Neural progenitor cell (in vitro differentiated cells): ENCODE data around the gene PJVK. TPM values are rescaled to one million over a fixed set of nuclear protein-coding genes. Genes with fewer than 3 reads are reported as not detected.

Experiments
- DNase-seq: peaks from one replicate; pipeline ENCODE4 v3.0.0-alpha.2; 2016; ENCODE audit warnings: low spot score
- H2AFZ ChIP-seq: fragments of 200-600 bp; sonication (generic); replicated peaks from 2 replicates; pipeline ENCODE4 v1.6.1; 2016; ENCODE audit warnings: antibody characterized with exemption
- H3F3A ChIP-seq: fragments of 200-600 bp; sonication (generic); 2 replicates; pipeline ENCODE4 v1.6.1; 2016; ENCODE audit warnings: antibody characterized with exemption, low read depth
- H3K27ac ChIP-seq: fragments of 200-600 bp; sonication (generic); 2 replicates; pipeline ENCODE4 v1.5.1; 2016; ENCODE audit warnings: mild to moderate bottlenecking
- H3K27me3 ChIP-seq: fragments of 200-600 bp; sonication (generic); 2 replicates; pipeline ENCODE4 v1.6.1; 2016; ENCODE audit warnings: mild to moderate bottlenecking, moderate library complexity
- H3K36me3 ChIP-seq: fragments of 200-600 bp; sonication (generic); 2 replicates; pipeline ENCODE4 v1.5.1; 2016
- H3K4me1 ChIP-seq: fragments of 200-600 bp; sonication (generic); 2 replicates; pipeline ENCODE4 v1.6.1; 2016; ENCODE audit warnings: mixed run types
- H3K4me2 ChIP-seq: fragments of 200-600 bp; sonication (generic); 2 replicates; pipeline ENCODE4 v1.6.1; 2016
- H3K4me3 ChIP-seq: fragments of 200-600 bp; sonication (generic); 2 replicates; pipeline ENCODE4 v1.5.1; 2016
- H3K79me2 ChIP-seq: fragments of 200-600 bp; sonication (generic); 2 replicates; pipeline ENCODE4 v1.6.1; 2016; ENCODE audit warnings: low read depth
- H3K9ac ChIP-seq: fragments of 200-600 bp; sonication (generic); 2 replicates; pipeline ENCODE4 v1.6.1; 2016
- H3K9me3 ChIP-seq: fragments of 200-600 bp; sonication (generic); 2 replicates; pipeline ENCODE4 v1.5.1; 2016; ENCODE audit warnings: low read depth
- H4K20me1 ChIP-seq: fragments of 200-600 bp; sonication (generic); 2 replicates; pipeline ENCODE4 v1.6.1; 2016; ENCODE audit warnings: low read depth
- H3K27ac Mint-ChIP-seq: 3 replicates; pipeline ENCODE4 v1.8.0; 2021; ENCODE audit warnings: mixed read lengths
- H3K27me3 Mint-ChIP-seq: 2 replicates; pipeline ENCODE4 v1.8.0; 2022; ENCODE audit warnings: low read depth, mild to moderate bottlenecking, inconsistent platforms, moderate library complexity, mixed read lengths; ENCODE audit not compliant: insufficient read depth
- H3K36me3 Mint-ChIP-seq: 3 replicates; pipeline ENCODE4 v1.8.0; 2021; ENCODE audit warnings: mixed read lengths
- H3K4me1 Mint-ChIP-seq: 3 replicates; pipeline ENCODE4 v1.8.0; 2021; ENCODE audit warnings: mixed read lengths
- H3K4me3 Mint-ChIP-seq: 3 replicates; pipeline ENCODE4 v1.8.0; 2021; ENCODE audit warnings: mild to moderate bottlenecking, moderate library complexity, mixed read lengths
- H3K9me3 Mint-ChIP-seq: 3 replicates; pipeline ENCODE4 v1.8.0; 2020; ENCODE audit warnings: mixed read lengths
- EZH2 ChIP-seq: fragments of 200-600 bp; sonication (generic); IDR thresholded peaks from 2 replicates; pipeline ENCODE4 v1.6.1; 2017; ENCODE audit warnings: antibody characterized with exemption, mild to moderate bottlenecking, moderate library complexity
- EZH2phosphoT487 ChIP-seq: fragments of 200-600 bp; sonication (generic); IDR thresholded peaks from 2 replicates; pipeline ENCODE4 v1.6.1; 2017; ENCODE audit warnings: antibody characterized with exemption
- total RNA-seq: library from RNA; depleted of rRNA; stranded (reverse); fragments of >200 nt; gene quantifications from 2 replicates; pipeline ENCODE4 v1.2.3, GENCODE V29; 2015; ENCODE audit warnings: low replicate concordance
- TF ChIP-seq, protein P1 (sequence below): fragments of 200-600 bp; sonication (generic); IDR thresholded peaks from 2 replicates; pipeline ENCODE4 v1.5.1; 2017; ENCODE audit warnings: antibody characterized with exemption, mild to moderate bottlenecking

Gene PJVK
- total RNA-seq, 1 donor from 2014 or later, result 3.0 TPM

DNA sequence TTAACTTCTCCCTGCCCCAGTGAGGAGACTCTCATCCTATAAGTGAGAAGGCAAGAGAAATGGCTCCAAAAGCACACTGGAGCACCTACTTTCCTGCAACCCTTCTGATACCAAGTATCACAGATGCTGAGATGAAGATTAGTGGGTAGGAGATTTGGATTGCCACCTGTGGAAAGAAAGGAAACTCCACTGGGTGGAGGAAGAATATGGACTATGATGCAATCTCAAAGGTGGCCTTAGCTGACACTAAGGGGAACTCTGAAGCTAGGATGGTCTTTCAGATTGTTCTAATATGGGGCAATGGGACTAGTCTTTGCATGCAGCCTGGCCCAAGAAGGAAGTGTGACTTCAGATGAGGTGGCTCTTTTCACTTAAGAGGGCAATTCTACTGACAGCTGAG lies 21.8 kb upstream of the PJVK start:
- H3K9ac ChIP-seq, result no peak overlapping the region
- Mint-ChIP-seq H3K27me3 (no peaks in the 10 kb centered on the region), H3K4me3 (no peak overlapping the region), H3K4me1 (no peaks in the 10 kb centered on the region), H3K27ac (no peak overlapping the region), H3K9me3 (peaks cover 6% of the 10 kb centered on the region), H3K36me3 (peaks cover 37% of the 10 kb centered on the region)
- H3K27ac ChIP-seq, result no peak overlapping the region
- H3K36me3 ChIP-seq, result peaks cover 18% of the 10 kb centered on the region
- no peaks in the 10 kb centered on the region for H3K4me1 ChIP-seq
- H3K27me3 ChIP-seq, result no peaks in the 10 kb centered on the region
- no peak overlapping the region for H2AFZ ChIP-seq
- no peak for DNase-seq
- H3K4me3 ChIP-seq, result no peak overlapping the region
- TF ChIP-seq EZH2phosphoT487, result no peak
- TF ChIP-seq EZH2, result no peak
- TF ChIP-seq, protein P1, sequence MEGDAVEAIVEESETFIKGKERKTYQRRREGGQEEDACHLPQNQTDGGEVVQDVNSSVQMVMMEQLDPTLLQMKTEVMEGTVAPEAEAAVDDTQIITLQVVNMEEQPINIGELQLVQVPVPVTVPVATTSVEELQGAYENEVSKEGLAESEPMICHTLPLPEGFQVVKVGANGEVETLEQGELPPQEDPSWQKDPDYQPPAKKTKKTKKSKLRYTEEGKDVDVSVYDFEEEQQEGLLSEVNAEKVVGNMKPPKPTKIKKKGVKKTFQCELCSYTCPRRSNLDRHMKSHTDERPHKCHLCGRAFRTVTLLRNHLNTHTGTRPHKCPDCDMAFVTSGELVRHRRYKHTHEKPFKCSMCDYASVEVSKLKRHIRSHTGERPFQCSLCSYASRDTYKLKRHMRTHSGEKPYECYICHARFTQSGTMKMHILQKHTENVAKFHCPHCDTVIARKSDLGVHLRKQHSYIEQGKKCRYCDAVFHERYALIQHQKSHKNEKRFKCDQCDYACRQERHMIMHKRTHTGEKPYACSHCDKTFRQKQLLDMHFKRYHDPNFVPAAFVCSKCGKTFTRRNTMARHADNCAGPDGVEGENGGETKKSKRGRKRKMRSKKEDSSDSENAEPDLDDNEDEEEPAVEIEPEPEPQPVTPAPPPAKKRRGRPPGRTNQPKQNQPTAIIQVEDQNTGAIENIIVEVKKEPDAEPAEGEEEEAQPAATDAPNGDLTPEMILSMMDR, result no peak
- no peak overlapping the region for H3K4me2 ChIP-seq
- H3K79me2 ChIP-seq, result peaks cover 11% of the 10 kb centered on the region
- no peaks in the 10 kb centered on the region for H4K20me1 ChIP-seq
- peaks cover 15% of the 10 kb centered on the region for H3F3A ChIP-seq
- peaks cover 9% of the 10 kb centered on the region for H3K9me3 ChIP-seq

DNA sequence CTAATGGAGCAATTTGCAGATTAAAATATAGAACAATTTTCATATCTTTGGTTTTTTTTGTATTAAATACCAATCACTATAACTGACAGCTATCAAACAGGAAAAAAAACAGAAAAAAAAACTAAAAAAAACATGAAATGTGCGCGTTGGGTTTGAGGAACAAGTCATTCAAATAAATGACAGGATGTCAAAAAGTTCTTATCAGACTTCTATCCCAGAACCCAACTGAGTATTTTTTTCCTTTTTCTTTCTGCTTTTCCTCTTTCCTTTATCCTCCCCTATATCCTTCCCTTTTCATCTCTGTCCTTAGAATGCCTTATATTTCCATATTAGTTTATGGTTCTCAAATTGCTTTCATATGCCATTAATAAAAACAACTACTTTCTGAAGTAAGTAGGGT lies 14.5 kb upstream of the PJVK start:
- Histone ChIP-seq H3K4me3 (no peak overlapping the region), H2AFZ (no peak overlapping the region), H3K79me2 (no peaks in the 10 kb centered on the region), H3K27ac (no peak overlapping the region), H3K4me1 (no peaks in the 10 kb centered on the region), H3K9me3 (no peaks in the 10 kb centered on the region), H3K4me2 (no peak overlapping the region), H3K27me3 (no peaks in the 10 kb centered on the region), H3F3A (peaks cover 23% of the 10 kb centered on the region), H4K20me1 (no peaks in the 10 kb centered on the region), H3K36me3 (peaks cover 40% of the 10 kb centered on the region), H3K9ac (no peak overlapping the region)
- no peak overlapping the region for H3K27ac Mint-ChIP-seq
- H3K4me1 Mint-ChIP-seq, result no peaks in the 10 kb centered on the region
- H3K9me3 Mint-ChIP-seq, result no peaks in the 10 kb centered on the region
- no peak for TF ChIP-seq EZH2
- TF ChIP-seq, protein P1, result no peak
- TF ChIP-seq EZH2phosphoT487, result no peak
- DNase-seq, result no peak
- H3K36me3 Mint-ChIP-seq, result peaks cover 31% of the 10 kb centered on the region
- no peaks in the 10 kb centered on the region for H3K27me3 Mint-ChIP-seq
- no peak overlapping the region for H3K4me3 Mint-ChIP-seq

DNA sequence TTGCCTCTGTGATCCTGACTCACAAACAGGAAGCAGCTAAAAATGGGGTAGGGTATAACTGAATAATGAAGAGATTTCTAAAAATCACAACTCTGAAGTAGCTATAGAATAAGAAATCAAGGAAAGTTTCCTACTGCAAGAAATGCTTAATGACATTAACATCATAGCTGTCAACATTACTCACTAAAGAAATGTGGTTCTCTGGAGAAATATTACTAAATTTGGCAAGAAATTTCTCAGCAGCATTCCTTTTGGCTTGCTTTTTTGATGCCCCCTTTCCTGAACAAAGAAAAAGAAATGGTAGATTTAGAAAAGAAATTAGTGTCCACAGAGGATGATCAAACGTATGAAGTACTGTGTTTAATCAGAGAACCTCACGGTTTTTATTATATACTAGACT lies 9.8 kb upstream of the PJVK start:
- Mint-ChIP-seq H3K4me3 (no peak overlapping the region), H3K27me3 (no peaks in the 10 kb centered on the region), H3K36me3 (peaks cover 39% of the 10 kb centered on the region), H3K9me3 (no peaks in the 10 kb centered on the region), H3K27ac (no peak overlapping the region), H3K4me1 (no peaks in the 10 kb centered on the region)
- Histone ChIP-seq H3K36me3 (peaks cover 56% of the 10 kb centered on the region), H3K4me3 (no peak overlapping the region), H3K4me2 (no peak overlapping the region), H3K79me2 (peaks cover 10% of the 10 kb centered on the region), H3K9ac (no peak overlapping the region), H3K9me3 (no peaks in the 10 kb centered on the region), H3F3A (peaks cover 43% of the 10 kb centered on the region), H3K4me1 (no peaks in the 10 kb centered on the region), H3K27ac (no peak overlapping the region), H3K27me3 (no peaks in the 10 kb centered on the region), H4K20me1 (peaks cover 14% of the 10 kb centered on the region), H2AFZ (no peak overlapping the region)
- no peak for TF ChIP-seq EZH2
- no peak for TF ChIP-seq EZH2phosphoT487
- TF ChIP-seq, protein P1, result no peak
- no peak for DNase-seq
